Measurements from ENCODE around the gene CYP2S1. TPM values are rescaled to one million over a fixed set of nuclear protein-coding genes. Genes with fewer than 3 reads are reported as not detected.
A peak's percentile ranks its signal among the peaks of the same experiment; 100 is the strongest.

CYP2S1 gene
- total and polyA plus RNA-seq, 9 of the 15 experiments (the other 6 are each of a cell fraction or from before 2014, with no cell fraction given), result 0.07 to 1.9 (median 0.41) TPM

DNA sequence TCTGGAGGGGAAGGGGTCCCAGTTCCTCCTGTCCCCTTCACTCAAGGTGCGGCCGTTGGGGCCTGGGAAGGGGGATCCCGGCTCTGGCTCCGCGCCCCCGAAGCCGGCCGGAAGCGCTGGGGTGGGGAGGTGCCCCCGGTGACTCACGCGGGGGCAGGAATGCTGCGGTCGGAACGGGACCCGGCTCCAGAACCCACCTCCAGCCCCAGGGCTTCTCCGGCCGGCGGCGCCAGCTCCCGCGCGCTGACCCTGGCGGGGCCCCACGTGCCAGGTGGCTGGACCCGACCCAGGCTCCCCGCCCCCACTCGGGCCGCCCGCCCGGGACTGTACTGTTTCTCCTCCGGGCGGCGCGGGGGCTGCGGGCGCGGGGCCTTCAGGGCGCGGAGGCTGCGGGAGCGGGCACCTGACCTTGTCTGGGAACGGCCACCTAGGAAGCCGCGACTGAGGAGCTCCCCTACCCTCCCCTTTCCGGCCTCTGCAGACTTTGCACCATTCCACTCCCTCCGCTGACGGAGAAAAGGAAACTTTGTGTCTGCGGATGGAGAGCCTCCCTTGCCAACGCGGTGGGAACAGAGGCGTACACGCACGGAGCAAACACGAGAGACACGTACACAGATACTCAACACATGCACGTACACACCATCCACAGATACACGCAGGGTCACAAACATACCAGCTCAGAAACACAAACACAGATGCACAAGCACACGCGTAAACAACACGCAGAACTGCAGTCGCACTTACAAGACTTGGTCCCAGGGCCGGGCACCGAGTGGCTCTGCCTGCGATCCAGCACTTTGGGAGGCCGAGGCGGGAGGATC is 33.2 kb downstream of the CYP2S1 start (continued):
- TF ChIP-seq, protein P1, sequence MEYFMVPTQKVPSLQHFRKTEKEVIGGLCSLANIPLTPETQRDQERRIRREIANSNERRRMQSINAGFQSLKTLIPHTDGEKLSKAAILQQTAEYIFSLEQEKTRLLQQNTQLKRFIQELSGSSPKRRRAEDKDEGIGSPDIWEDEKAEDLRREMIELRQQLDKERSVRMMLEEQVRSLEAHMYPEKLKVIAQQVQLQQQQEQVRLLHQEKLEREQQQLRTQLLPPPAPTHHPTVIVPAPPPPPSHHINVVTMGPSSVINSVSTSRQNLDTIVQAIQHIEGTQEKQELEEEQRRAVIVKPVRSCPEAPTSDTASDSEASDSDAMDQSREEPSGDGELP (CRISPR knock-in tag; IDR thresholded peaks at IDR 0.05; ENCODE audit: borderline replicate concordance), result 0 out of 2 replicates have a peak, but pooled peaks have one; percentile 63
- TF ChIP-seq ZNF347 (CRISPR knock-in tag; IDR thresholded peaks at IDR 0.05; ENCODE audit: low read depth) (no peak), NUFIP1 (IDR thresholded peaks at IDR 0.05; ENCODE audit: partially characterized antibody) (no peak), HDAC6 (IDR thresholded peaks at IDR 0.05; ENCODE audit: low read depth, low read length) (no peak), ZNF263 (CRISPR knock-in tag; IDR thresholded peaks at IDR 0.05; ENCODE audit: borderline replicate concordance) (peak; percentile 60; the same call in 1 of the 2 replicates), E2F3 (CRISPR knock-in tag; IDR thresholded peaks at IDR 0.05) (0 out of 2 replicates have a peak, but pooled peaks have one; percentile 57), CTCF (IDR thresholded peaks at IDR 0.05 in 2 of 3, conservative IDR thresholded peaks at IDR 0.05 in 1 of 3; ENCODE audit: insufficient read depth in 2 of 3, low read depth in 1 of 3, low read length in 3 of 3) (peak in 1 of 3 experiments; percentile 10; a peak in 1 of 6 replicates), FOSL1 (tag; conservative IDR thresholded peaks at IDR 0.05) (peak; percentile 99), DIDO1 (tag; IDR thresholded peaks at IDR 0.05; ENCODE audit: low read depth) (no peak), FUS (optimal IDR thresholded peaks at IDR 0.05; ENCODE audit: low read depth, low read length) (no peak), PTRF (tag; IDR thresholded peaks at IDR 0.05) (no peak), PHB2 (IDR thresholded peaks at IDR 0.05; ENCODE audit: low read depth) (no peak), ZEB2 (IDR thresholded peaks at IDR 0.05) (peak; percentile 13; the same call in 1 of the 2 replicates), HDGF (IDR thresholded peaks at IDR 0.05) (0 out of 2 replicates have a peak, but pooled peaks have one; percentile 60), ZNF212 (CRISPR knock-in tag; IDR thresholded peaks at IDR 0.05) (no peak), CXXC5 (CRISPR knock-in tag; IDR thresholded peaks at IDR 0.05) (peak; percentile 61), COPS2 (conservative IDR thresholded peaks at IDR 0.05) (no peak), TFAM (CRISPR knock-in tag; conservative IDR thresholded peaks at IDR 0.05) (no peak), RBBP5 (IDR thresholded peaks at IDR 0.05; ENCODE audit: borderline replicate concordance, insufficient read depth, low read length, poor library complexity, severe bottlenecking) (peak; percentile 10), HEY1 (CRISPR knock-in tag; IDR thresholded peaks at IDR 0.05; ENCODE audit: borderline replicate concordance) (no peak), TEAD1 (CRISPR knock-in tag; IDR thresholded peaks at IDR 0.05) (peak in 1 of 2 experiments; percentile 92; a peak in 2 of 4 replicates)
- TF ChIP-seq, protein P2, sequence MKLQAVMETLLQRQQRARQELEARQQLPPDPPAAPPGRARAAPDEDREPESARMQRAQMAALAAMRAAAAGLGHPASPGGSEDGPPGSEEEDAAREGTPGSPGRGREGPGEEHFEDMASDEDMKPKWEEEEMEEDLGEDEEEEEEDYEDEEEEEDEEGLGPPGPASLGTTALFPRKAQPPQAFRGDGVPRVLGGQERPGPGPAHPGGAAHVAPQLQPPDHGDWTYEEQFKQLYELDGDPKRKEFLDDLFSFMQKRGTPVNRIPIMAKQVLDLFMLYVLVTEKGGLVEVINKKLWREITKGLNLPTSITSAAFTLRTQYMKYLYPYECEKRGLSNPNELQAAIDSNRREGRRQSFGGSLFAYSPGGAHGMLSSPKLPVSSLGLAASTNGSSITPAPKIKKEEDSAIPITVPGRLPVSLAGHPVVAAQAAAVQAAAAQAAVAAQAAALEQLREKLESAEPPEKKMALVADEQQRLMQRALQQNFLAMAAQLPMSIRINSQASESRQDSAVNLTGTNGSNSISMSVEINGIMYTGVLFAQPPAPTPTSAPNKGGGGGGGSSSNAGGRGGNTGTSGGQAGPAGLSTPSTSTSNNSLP (IDR thresholded peaks at IDR 0.05; ENCODE audit: borderline replicate concordance, low read depth, low read length), result no peak
- TF ChIP-seq, protein P3, sequence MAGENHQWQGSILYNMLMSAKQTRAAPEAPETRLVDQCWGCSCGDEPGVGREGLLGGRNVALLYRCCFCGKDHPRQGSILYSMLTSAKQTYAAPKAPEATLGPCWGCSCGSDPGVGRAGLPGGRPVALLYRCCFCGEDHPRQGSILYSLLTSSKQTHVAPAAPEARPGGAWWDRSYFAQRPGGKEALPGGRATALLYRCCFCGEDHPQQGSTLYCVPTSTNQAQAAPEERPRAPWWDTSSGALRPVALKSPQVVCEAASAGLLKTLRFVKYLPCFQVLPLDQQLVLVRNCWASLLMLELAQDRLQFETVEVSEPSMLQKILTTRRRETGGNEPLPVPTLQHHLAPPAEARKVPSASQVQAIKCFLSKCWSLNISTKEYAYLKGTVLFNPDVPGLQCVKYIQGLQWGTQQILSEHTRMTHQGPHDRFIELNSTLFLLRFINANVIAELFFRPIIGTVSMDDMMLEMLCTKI (IDR thresholded peaks at IDR 0.05; ENCODE audit: partially characterized antibody), result no peak
